Naive B cell (primary cell): ENCODE data around the gene TEX19. TPM values are rescaled to one million over a fixed set of nuclear protein-coding genes. Genes with fewer than 3 reads are reported as not detected.
A peak's percentile ranks its signal among the peaks of the same experiment; 100 is the strongest.
"Not testable (repeated sequence)": the region's sequence is repeated elsewhere in the genome, so short reads cannot be mapped to it uniquely, and the experiment has no call there.

Experiments used
- ATAC-seq, 2 donors: fragments of 150-1000 bp; cut with Tn5 transposase; 2 replicates each; pipeline ENCODE4 v1.10.0; 2021; ENCODE audit warnings: low read depth in 2 of 2, mild to moderate bottlenecking in 2 of 2, moderate library complexity in 2 of 2
- DNase-seq: peaks from one replicate; pipeline ENCODE4 v3.0.0; 2022
- H3K27ac Mint-ChIP-seq, 6 donors: one replicate each; pipeline ENCODE4 v1.8.0; 2020 to 2022; ENCODE audit warnings: mild to moderate bottlenecking in 6 of 6, mixed read lengths in 6 of 6, moderate library complexity in 5 of 6, inconsistent platforms in 2 of 6
- H3K27me3 Mint-ChIP-seq, 3 donors: one replicate each; pipeline ENCODE4 v1.8.0; 2021 to 2022; ENCODE audit warnings: mixed read lengths in 3 of 3, mild to moderate bottlenecking in 1 of 3
- H3K36me3 Mint-ChIP-seq, 2 donors: one replicate each; pipeline ENCODE4 v1.8.0; 2020 to 2022; ENCODE audit warnings: mixed read lengths in 2 of 2, inconsistent platforms in 1 of 2, mild to moderate bottlenecking in 1 of 2
- H3K4me1 Mint-ChIP-seq, 3 donors: one replicate each; pipeline ENCODE4 v1.8.0; 2020 to 2022; ENCODE audit warnings: mixed read lengths in 3 of 3, inconsistent platforms in 1 of 3, mild to moderate bottlenecking in 1 of 3, moderate library complexity in 1 of 3
- H3K4me3 Mint-ChIP-seq, 8 donors: one replicate each; pipeline ENCODE4 v1.8.0; 2020 to 2022; ENCODE audit warnings: mild to moderate bottlenecking in 8 of 8, mixed read lengths in 8 of 8, moderate library complexity in 8 of 8, inconsistent platforms in 2 of 8
- H3K9me3 Mint-ChIP-seq, 7 donors: one replicate each; pipeline ENCODE4 v1.8.0; 2020 to 2022; ENCODE audit warnings: mixed read lengths in 7 of 7, mild to moderate bottlenecking in 5 of 7, inconsistent platforms in 2 of 7, moderate library complexity in 1 of 7
- polyA plus RNA-seq, 6 donors: library from polyadenylated mRNA; unstranded; fragments of 300-500 nt; fragmentation: Illumina TruSeq; gene quantifications; one replicate each; pipeline ENCODE4 v1.2.3, GENCODE V29; 2021; ENCODE audit warnings: low read depth in 6 of 6

The TEX19 gene
- polyA plus RNA-seq, 6 donors from 2014 or later: not detected

GRCh38 chr17:82348866-82349265 is 10.2 kb upstream of the TEX19 start:
- peaks cover 16 to 40% (median 24%) of the 10 kb centered on the region in 3 donors for H3K27me3 Mint-ChIP-seq
- H3K27ac Mint-ChIP-seq: peak overlapping the region in 1 of 6 donors; percentile 15
- ATAC-seq (no peak), DNase-seq (no peak)
- H3K9me3 Mint-ChIP-seq: no peaks in the 10 kb centered on the region
- no peak overlapping the region for H3K4me3 Mint-ChIP-seq
- H3K4me1 Mint-ChIP-seq: peaks cover 0 to 6% (median 6%) of the 10 kb centered on the region in 3 donors
- no peaks in the 10 kb centered on the region for H3K36me3 Mint-ChIP-seq

- H3K4me1 Mint-ChIP-seq: peaks cover 0 to 6% (median 6%) of the 10 kb centered on the region in 3 donors
- DNase-seq: no peak
- no peaks in the 10 kb centered on the region for H3K36me3 Mint-ChIP-seq
- no peak for ATAC-seq
- H3K4me3 Mint-ChIP-seq: no peak overlapping the region
- peaks cover 16 to 44% (median 24%) of the 10 kb centered on the region in 3 donors for H3K27me3 Mint-ChIP-seq
- H3K9me3 Mint-ChIP-seq: no peaks in the 10 kb centered on the region
- H3K27ac Mint-ChIP-seq: peak overlapping the region in 1 of 6 donors; percentile 78
These were observed 9.8 kb upstream of the TEX19 start for GRCh38 chr17:82349287-82349701.

- H3K4me3 Mint-ChIP-seq: no peak overlapping the region
- ATAC-seq (peak in 1 of 2 donors; percentile 29), DNase-seq (peak; percentile 13)
- no peak overlapping the region for H3K27ac Mint-ChIP-seq
- no peaks in the 10 kb centered on the region for H3K36me3 Mint-ChIP-seq
- H3K4me1 Mint-ChIP-seq: peaks cover 0 to 6% (median 6%) of the 10 kb centered on the region in 3 donors
- no peaks in the 10 kb centered on the region for H3K9me3 Mint-ChIP-seq
- peaks cover 16 to 47% (median 24%) of the 10 kb centered on the region in 3 donors for H3K27me3 Mint-ChIP-seq
These were observed 8.6 kb upstream of the TEX19 start for GRCh38 chr17:82350182-82351030.

GRCh38 chr17:82351254-82351712 is 7.8 kb upstream of the TEX19 start:
- Mint-ChIP-seq H3K9me3 (no peaks in the 10 kb centered on the region), H3K27ac (no peak overlapping the region), H3K27me3 (peaks cover 15 to 50% (median 21%) of the 10 kb centered on the region in 3 donors), H3K4me3 (peak overlapping the region in 1 of 8 donors; percentile 41), H3K36me3 (no peaks in the 10 kb centered on the region), H3K4me1 (peaks cover 0 to 6% (median 5%) of the 10 kb centered on the region in 3 donors)
- no peak for DNase-seq
- ATAC-seq: no peak

DNA sequence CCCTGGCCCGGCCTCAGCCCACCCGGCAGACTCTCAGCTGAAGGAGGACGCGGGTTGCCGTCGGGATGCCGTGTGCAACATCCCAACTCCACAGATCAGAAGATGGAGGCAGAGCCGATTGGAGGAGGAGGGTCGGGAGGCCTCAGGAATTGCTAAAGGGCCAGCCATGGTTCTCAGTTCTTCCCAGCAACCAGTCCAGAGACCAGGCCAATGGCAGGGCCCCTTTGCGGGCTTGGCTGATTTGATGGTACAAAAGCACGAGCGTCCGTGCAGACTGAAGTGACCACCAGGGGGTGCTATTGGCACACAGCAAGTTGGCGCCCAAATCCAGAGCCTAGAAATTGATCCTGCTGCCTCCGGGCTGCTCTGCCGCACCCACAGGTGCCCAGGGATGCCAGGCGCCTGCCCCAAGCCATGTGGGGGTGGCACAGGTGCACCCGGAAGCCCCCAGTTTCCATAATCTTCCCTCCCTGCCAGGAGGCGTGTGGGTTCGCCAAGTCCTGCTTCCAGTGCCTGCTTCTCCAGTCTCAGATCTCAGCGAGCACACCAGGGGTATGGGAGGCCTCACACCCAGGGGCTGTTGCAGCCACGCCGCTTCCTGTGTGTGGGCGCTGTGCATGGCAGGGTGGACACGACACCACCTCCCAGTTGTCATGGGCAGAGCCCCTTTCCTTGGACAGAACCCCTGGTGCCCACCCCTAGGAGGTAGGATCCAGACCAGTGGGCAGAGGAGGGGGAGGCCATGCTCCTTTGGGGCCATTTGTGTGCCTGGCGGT is 7.1 kb upstream of the TEX19 start:
- H3K9me3 Mint-ChIP-seq: no peaks in the 10 kb centered on the region
- H3K4me1 Mint-ChIP-seq: peaks cover 0 to 6% (median 0%) of the 10 kb centered on the region in 3 donors
- no peak overlapping the region for H3K4me3 Mint-ChIP-seq
- no peaks in the 10 kb centered on the region for H3K36me3 Mint-ChIP-seq
- peak overlapping the region in 1 of 6 donors; percentile 12 for H3K27ac Mint-ChIP-seq
- peak; percentile 81 for DNase-seq
- ATAC-seq: peak; percentile 95 to 97
- peaks cover 9 to 45% (median 16%) of the 10 kb centered on the region in 3 donors for H3K27me3 Mint-ChIP-seq

- H3K27ac Mint-ChIP-seq: no peak overlapping the region
These were observed 5.6 kb upstream of the TEX19 start for GRCh38 chr17:82353484-82353883.

DNA sequence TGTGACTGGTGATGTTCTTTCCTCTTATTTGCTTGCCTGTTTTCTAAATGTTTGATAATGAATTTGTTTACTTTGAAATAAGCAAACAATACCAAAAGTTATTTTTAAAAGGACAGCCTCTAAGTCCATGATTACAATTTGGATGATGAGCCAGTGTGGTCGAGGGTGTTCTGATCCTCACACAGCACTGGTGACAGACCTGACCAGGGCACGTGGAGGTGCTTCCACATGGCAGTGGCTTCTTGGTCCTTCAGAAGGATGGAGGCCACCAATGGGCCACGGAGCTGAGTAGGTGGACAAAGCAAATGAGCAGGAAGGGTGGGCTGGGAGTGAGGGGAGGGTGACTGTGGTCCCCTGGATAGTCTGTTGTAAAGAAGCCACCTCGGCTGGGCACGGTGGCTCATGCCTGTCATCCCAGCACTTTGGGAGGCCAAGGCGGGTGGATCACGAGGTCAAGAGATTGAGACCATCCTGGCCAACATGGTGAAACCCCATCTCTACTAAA is 4.2 kb upstream of the TEX19 start:
- no peak overlapping the region for H3K4me3 Mint-ChIP-seq
- ATAC-seq (no peak), DNase-seq (no peak)
- H3K9me3 Mint-ChIP-seq: peaks cover 0 to 2% (median 0%) of the 10 kb centered on the region in 7 donors
- H3K27me3 Mint-ChIP-seq: peaks cover 11 to 46% (median 12%) of the 10 kb centered on the region in 3 donors
- peaks cover 7 to 11% (median 7%) of the 10 kb centered on the region in 3 donors for H3K4me1 Mint-ChIP-seq
- no peaks in the 10 kb centered on the region for H3K36me3 Mint-ChIP-seq
- no peak overlapping the region for H3K27ac Mint-ChIP-seq

More at GRCh38 chr17:82353484-82353883, 5.6 kb upstream of the TEX19 start:
- Mint-ChIP-seq H3K4me1 (peaks cover 4 to 8% (median 4%) of the 10 kb centered on the region in 3 donors), H3K27me3 (peaks cover 11 to 50% (median 20%) of the 10 kb centered on the region in 3 donors), H3K4me3 (no peak overlapping the region), H3K9me3 (no peaks in the 10 kb centered on the region), H3K36me3 (no peaks in the 10 kb centered on the region)
- ATAC-seq (no peak), DNase-seq (no peak)

GRCh38 chr17:82355770-82356427 is 3.1 kb upstream of the TEX19 start:
- no peak overlapping the region for H3K4me3 Mint-ChIP-seq
- H3K27me3 Mint-ChIP-seq: peaks cover 11 to 46% (median 12%) of the 10 kb centered on the region in 3 donors
- DNase-seq (no peak), ATAC-seq (no peak)
- H3K9me3 Mint-ChIP-seq: peaks cover 0 to 2% (median 0%) of the 10 kb centered on the region in 7 donors
- peaks cover 7 to 11% (median 7%) of the 10 kb centered on the region in 3 donors for H3K4me1 Mint-ChIP-seq
- H3K27ac Mint-ChIP-seq: no peak overlapping the region
- H3K36me3 Mint-ChIP-seq: no peaks in the 10 kb centered on the region

- peaks cover 0 to 2% (median 0%) of the 10 kb centered on the region in 7 donors for H3K9me3 Mint-ChIP-seq
- H3K27me3 Mint-ChIP-seq: peaks cover 8 to 42% (median 16%) of the 10 kb centered on the region in 3 donors
- ATAC-seq: no peak
- no peak for DNase-seq
- H3K36me3 Mint-ChIP-seq: no peaks in the 10 kb centered on the region
- no peak overlapping the region for H3K27ac Mint-ChIP-seq
- no peak overlapping the region for H3K4me3 Mint-ChIP-seq
- H3K4me1 Mint-ChIP-seq: peaks cover 7% of the 10 kb centered on the region in 3 donors
These were observed 2.1 kb upstream of the TEX19 start for GRCh38 chr17:82356845-82357355.

DNA sequence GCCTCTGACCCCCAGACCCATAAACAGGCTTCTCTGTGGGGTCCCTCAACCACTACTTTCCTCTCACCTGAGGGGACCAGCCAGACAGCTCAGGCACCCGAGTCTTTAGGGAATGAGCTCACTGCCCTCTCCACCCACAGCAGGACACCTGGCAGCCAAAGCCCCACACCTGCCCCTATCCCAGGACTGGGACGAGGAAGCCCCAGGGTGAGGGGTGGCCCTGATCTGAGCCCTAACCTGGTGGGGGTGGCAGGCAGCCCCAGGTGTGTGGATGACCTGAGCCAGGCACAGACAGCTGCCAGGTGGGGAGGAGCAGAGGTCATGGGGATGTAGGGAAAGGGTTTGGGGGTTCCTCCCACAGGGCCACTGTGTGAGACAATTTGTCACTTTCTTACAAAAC is 1.7 kb upstream of the TEX19 start:
- Mint-ChIP-seq H3K9me3 (peaks cover 0 to 2% (median 0%) of the 10 kb centered on the region in 7 donors), H3K36me3 (no peaks in the 10 kb centered on the region), H3K27me3 (peaks cover 8 to 41% (median 19%) of the 10 kb centered on the region in 3 donors), H3K27ac (no peak overlapping the region), H3K4me1 (peaks cover 4 to 7% (median 7%) of the 10 kb centered on the region in 3 donors), H3K4me3 (no peak overlapping the region)
- ATAC-seq: no peak
- no peak for DNase-seq

DNA sequence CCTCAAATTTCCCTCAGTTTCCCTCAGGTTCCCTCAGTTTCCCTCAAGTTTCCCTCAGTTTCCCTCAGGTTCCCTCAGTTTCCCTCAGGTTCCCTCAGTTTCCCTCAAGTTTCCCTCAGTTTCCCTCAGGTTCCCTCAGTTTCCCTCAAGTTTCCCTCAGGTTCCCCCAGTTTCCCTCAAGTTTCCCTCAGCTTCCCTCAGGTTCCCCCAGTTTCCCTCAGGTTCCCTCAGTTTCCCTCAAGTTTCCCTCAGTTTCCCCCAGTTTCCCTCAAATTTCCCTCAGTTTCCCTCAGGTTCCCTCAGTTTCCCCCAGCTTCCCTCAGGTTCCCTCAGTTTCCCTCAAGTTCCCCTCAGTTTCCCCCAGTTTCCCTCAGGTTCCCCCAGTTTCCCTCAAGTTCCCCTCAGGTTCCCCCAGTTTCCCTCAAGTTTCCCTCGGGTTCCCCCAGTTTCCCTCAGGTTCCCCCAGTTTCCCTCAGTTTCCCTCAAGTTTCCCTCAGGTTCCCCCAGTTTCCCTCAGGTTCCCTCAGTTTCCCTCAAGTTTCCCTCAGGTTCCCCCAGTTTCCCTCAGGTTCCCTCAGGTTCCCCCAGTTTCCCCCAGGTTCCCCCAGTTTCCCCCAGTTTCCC is 516 bp downstream of the TEX19 start:
- not testable (repeated sequence) for H3K9me3 Mint-ChIP-seq, ATAC-seq, DNase-seq, H3K36me3 Mint-ChIP-seq, H3K27ac Mint-ChIP-seq, H3K4me3 Mint-ChIP-seq, H3K4me1 Mint-ChIP-seq
- H3K27me3 Mint-ChIP-seq: peaks cover 8 to 41% (median 28%) of the 10 kb centered on the region in 3 donors

DNA sequence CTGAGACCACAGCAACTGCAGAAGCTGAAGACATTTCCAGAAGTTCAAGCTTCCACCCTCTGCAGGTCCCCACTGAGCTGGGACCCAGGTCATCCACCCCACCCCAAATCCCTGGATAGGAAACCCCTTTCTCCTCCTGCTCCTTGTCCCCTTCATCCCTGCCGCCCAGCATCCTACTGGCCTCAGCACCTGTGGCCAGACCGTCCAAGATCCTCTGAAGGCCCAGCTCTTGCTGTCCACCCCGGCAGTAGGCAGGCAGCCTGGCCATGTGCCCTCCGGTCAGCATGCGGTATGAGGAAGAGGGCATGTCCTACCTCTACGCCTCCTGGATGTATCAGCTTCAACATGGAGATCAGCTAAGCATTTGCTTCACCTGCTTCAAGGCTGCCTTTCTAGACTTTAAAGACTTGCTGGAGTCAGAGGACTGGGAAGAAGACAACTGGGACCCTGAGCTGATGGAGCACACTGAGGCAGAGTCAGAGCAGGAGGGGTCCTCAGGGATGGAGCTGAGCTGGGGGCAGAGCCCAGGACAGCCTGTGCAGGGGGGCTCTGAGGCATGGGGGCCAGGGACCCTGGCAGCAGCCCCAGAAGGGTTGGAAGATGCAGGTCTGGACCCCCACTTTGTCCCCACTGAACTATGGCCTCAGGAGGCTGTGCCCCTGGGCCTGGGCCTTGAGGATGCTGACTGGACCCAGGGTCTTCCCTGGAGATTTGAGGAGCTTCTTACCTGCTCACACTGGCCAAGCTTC is 3.0 kb downstream of the TEX19 start:
- no peak for DNase-seq
- Mint-ChIP-seq H3K36me3 (no peaks in the 10 kb centered on the region), H3K27me3 (peaks cover 13 to 36% (median 29%) of the 10 kb centered on the region in 3 donors)

More for the DNA sequence above, 3.0 kb downstream of the TEX19 start:
- H3K27ac Mint-ChIP-seq: no peak overlapping the region
- no peak for ATAC-seq
- H3K9me3 Mint-ChIP-seq: peaks cover 0 to 2% (median 0%) of the 10 kb centered on the region in 7 donors
- H3K4me3 Mint-ChIP-seq: no peak overlapping the region
- H3K4me1 Mint-ChIP-seq: peaks cover 4 to 7% (median 7%) of the 10 kb centered on the region in 3 donors
